ENCODE data around the gene LETM1.

DNA sequence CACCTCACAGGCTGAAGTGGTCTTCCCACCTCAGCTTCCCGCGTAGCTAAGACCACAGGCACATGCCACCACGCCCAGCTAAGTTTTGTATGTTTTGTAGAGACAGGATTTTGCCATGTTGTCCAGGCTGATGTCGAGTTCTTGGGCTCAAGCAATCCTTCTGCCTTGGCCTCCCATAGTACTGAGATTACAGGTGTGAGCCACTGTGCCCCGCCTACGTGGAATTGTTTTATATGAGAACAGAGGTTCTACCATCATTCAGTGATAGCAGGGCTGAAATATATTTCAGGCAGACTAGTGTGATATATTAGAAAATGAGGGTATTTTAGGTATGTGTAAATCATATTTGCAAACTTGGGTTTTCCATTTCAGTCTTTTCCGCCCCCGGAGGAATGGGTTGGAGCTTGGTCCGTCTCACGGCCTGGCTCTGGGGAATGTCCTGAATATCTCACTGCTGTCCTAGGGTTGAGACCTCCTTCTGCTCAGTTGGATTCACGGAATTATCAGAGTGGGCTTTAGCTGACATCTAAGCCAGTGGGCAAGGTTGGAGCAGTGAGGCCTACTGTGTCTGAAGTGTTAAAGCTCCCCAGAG lies 35.1 kb upstream of the LETM1 start:
- TF ChIP-seq, protein P1, sequence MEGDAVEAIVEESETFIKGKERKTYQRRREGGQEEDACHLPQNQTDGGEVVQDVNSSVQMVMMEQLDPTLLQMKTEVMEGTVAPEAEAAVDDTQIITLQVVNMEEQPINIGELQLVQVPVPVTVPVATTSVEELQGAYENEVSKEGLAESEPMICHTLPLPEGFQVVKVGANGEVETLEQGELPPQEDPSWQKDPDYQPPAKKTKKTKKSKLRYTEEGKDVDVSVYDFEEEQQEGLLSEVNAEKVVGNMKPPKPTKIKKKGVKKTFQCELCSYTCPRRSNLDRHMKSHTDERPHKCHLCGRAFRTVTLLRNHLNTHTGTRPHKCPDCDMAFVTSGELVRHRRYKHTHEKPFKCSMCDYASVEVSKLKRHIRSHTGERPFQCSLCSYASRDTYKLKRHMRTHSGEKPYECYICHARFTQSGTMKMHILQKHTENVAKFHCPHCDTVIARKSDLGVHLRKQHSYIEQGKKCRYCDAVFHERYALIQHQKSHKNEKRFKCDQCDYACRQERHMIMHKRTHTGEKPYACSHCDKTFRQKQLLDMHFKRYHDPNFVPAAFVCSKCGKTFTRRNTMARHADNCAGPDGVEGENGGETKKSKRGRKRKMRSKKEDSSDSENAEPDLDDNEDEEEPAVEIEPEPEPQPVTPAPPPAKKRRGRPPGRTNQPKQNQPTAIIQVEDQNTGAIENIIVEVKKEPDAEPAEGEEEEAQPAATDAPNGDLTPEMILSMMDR (conservative IDR thresholded peaks at IDR 0.05; ENCODE audit: low read depth, low read length): no peak
- no peak for TF ChIP-seq EZH2 (IDR thresholded peaks at IDR 0.05; ENCODE audit: borderline replicate concordance, low read depth, low read length, poor library complexity, severe bottlenecking)

All from A673 (cell line).